ENCODE data around the gene ARRB1.

Gene ARRB1

DNA sequence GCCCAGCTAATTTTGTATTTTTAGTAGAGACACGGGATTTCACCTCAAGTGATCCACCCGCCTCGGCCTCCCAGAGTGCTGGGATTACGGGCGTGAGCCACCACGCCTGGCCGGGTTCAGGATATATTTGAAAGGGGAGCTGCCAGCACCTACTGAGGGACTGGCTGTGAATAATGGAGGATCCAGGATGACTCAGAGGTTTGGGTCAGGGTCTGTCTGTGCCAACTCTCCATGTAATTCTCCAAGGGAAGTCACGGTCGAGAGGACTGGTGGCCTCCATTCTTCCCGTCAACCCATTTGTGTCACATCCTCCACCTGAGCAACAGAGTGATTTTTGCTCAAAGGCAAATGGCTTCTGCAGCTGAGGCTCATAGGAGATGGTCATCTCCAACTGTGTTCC lies 3.6 kb upstream of the ARRB1 start:
- ChIA-PET POLR2A (no interaction called here), CTCF (interaction anchor here (1.5 kb wide), 1 partner anchor 33 kb away, joined by 5 read pairs; no protein-coding TSS in a partner anchor)

GRCh38 chr11:75352588-75353206 lies 1.2 kb upstream of the ARRB1 start:
- ChIA-PET POLR2A (no interaction called here), CTCF (interaction anchor here (0.6 to 1.4 kb wide), 8 partner anchors 14 to 353 kb away, joined by 3 to 4 read pairs (median 3); no protein-coding TSS in a partner anchor)
- no peak for DNase-seq (ENCODE audit: extremely low spot score)
- no peak for TF ChIP-seq CTCF (IDR thresholded peaks at IDR 0.05; ENCODE audit: control extremely low read depth, extremely low read depth, low read depth, missing control alignments)

More for the DNA sequence above, 3.6 kb upstream of the ARRB1 start:
- no peak for TF ChIP-seq CTCF (IDR thresholded peaks at IDR 0.05; ENCODE audit: control extremely low read depth, extremely low read depth, low read depth, missing control alignments)
- DNase-seq (ENCODE audit: extremely low spot score), result no peak

GRCh38 chr11:75351791-75352587 lies 528 bp upstream of the ARRB1 start:
- no peak for DNase-seq (ENCODE audit: extremely low spot score)
- TF ChIP-seq CTCF (IDR thresholded peaks at IDR 0.05; ENCODE audit: control extremely low read depth, extremely low read depth, low read depth, missing control alignments), result no peak
- CTCF ChIA-PET, result interaction anchor here (0.9 to 2.2 kb wide), 8 partner anchors 11 to 354 kb away, joined by 3 to 5 read pairs (median 3); no protein-coding TSS in a partner anchor
- POLR2A ChIA-PET, result no interaction called here

DNA sequence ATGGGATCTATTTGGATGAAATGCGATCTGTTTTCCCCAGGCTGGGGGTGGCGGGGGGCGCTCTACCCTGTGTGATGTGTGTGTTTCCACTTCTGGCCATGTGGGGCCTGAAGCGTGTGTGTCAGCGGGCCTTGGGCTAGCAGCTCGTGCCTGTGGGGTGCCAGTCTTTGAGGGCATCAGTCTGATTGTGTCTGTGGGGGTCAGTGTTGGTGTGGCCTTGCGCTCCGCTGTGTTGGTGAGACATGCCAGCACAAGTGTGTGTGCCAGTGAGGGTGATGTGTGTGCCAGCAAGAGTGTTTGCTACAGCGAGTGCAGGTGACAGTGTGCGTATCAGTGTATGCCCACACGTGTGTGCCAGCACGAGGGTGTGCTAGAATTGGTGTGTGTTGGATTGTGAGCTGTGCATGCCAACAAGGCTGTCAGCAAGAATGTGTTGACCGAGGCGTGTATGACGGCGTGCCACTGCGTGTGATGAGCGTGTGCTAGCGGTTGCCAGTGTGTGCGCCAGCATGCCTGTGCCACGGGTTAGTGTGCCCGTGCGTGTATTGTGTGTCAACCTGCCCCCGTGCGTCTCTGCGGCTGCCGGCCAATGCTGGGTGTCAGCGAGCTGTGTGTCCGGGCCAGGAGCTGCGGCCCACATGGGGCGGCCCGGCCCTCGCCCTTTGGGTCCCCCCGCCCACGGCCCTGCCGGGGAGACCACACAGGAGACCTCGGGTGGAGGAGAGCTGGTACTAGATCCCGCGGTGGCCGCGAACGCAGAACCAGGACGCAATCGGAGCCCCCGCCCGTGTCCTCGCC lies 519 bp downstream of the ARRB1 start:
- ChIA-PET CTCF (interaction anchor here (1.7 to 2.2 kb wide), 2 partner anchors 10 to 21 kb away, joined by 5 read pairs; no protein-coding TSS in a partner anchor), POLR2A (no interaction called here)
- peak; percentile 40 for DNase-seq (ENCODE audit: extremely low spot score)
- no peak for TF ChIP-seq CTCF (IDR thresholded peaks at IDR 0.05; ENCODE audit: control extremely low read depth, extremely low read depth, low read depth, missing control alignments)

DNA sequence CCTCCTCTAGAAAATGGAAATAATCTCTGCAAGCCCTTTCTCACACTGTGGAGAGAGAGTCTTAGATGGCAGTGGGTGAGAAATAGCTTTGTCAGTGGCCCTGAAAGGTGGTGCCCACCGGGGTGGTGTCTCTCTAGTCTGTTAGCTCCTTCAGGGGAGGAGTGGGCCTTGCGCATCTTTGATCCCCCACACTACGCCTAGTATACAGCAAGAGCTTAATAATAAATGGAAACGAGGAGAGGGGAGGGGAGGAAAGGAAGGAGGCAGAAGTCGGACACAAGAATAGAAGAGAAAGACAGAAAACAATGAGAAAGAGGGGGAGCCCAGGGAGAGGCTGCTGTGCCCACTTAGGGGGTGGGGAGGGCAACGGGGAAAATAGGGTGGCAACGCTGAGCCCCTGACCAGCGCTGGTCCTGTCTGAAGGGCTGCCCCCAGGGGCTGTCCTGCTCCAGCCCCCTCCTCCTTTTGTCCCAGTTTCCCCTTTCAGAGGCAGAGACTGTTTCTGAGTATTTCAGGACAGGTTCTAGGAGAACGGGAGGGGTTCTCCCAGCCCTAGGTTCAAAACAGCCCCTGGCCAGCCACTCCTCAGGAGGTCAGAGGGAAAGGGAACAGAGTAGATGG lies 1.2 kb downstream of the ARRB1 start:
- no peak for TF ChIP-seq CTCF (IDR thresholded peaks at IDR 0.05; ENCODE audit: control extremely low read depth, extremely low read depth, low read depth, missing control alignments)
- ChIA-PET CTCF (interaction anchor here (1.4 to 2.2 kb wide), 3 partner anchors 10 to 145 kb away, joined by 4 to 5 read pairs (median 5); no protein-coding TSS in a partner anchor), POLR2A (no interaction called here)
- DNase-seq (ENCODE audit: extremely low spot score), result no peak
